ENCODE data around the gene EPS8.

- no peak for TF ChIP-seq CTCF (IDR thresholded peaks at IDR 0.05)
- TF ChIP-seq POLR2A (IDR thresholded peaks at IDR 0.05), result no peak
- TF ChIP-seq EP300 (IDR thresholded peaks at IDR 0.05), result no peak
Measured at GRCh38 chr12:15752785-15753184, 36.4 kb downstream of the EPS8 start.

Measured in sigmoid colon (tissue), 4 donors.